ENCODE results near the gene TTC21A. TPM values are rescaled to one million over a fixed set of nuclear protein-coding genes. Genes with fewer than 3 reads are reported as not detected.

The TTC21A gene
- total RNA-seq, 1 experiment from 2014 or later: 7.7 TPM

DNA sequence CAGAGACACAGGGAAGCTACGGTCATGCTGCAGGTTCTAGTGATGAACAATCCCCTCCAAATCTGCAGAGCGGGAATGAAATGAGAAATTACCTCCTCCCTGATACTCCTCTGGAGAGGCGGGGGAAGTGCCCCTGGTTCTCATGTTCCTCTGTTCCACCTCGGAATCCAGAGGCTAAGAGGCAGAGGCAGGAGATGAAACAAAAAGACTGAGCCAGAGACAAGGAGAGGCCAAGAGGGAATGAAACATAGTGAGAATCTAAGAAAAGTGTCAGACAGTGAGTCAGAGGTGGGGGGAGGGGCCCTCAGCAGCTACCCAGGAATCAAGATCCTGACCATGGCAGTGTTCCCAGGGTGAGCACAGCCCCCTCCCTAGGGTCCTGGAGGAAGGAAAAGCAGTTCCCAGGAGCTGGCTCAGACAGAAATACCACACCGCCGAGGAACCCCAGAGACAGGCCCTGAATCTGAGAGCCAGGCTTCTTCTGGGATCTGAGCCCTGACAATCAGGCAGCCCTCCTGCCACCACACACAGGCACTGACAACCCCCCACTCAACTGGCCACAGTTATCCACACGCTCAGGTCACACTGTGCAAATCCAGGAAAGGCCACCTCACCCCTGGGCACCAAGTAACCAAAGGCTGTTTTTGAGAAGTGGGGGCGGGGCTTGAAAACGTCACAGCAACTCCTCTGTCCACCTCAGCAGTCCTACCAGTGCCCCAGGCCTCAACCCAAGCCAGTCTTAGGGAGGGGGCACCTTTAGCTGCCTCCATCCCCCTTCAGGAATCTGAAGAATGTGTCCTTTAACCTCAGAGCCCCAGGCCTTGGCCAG is 43.5 kb downstream of the TTC21A start:
- Histone ChIP-seq H3K4me1 (ENCODE audit: control insufficient read depth, insufficient read depth, low read length) (peaks cover 64% of the 10 kb centered on the region), H3K4me3 (ENCODE audit: low read depth in 2 of 2, low read length in 2 of 2) (peak overlapping the region; percentile 67 to 75), H3K9me3 (ENCODE audit: control insufficient read depth, insufficient read depth, low read depth, low read length) (no peaks in the 10 kb centered on the region), H3K27me3 (ENCODE audit: control insufficient read depth, insufficient read depth, low read length) (no peaks in the 10 kb centered on the region), H3K36me3 (ENCODE audit: control insufficient read depth, insufficient read depth, low read length) (no peaks in the 10 kb centered on the region), H3K27ac (ENCODE audit: low read length) (peak overlapping the region; percentile 49; the same call in 1 of the 2 replicates)
- CTCF ChIA-PET: no interaction called here
- no peak for DNase-seq (ENCODE audit: low read depth, low spot score)
- intact Hi-C loops (cut with micrococcal nuclease; ENCODE audit: unreplicated experiment) (no loop called here), in situ Hi-C loops (cut with HindIII; ENCODE audit: low pct_unique_long_range_greater_than_20kb, low sequenced_read_pairs) (no loop called here)
- 0 out of 2 replicates have a peak, but pooled peaks have one; percentile 2 for ATAC-seq
- POLR2A ChIA-PET: no interaction called here
- no TSS peak for BruUV-seq (replicated peaks)
- TF ChIP-seq SIN3A (IDR thresholded peaks at IDR 0.05; ENCODE audit: borderline replicate concordance, insufficient read depth, low read depth, low read length) (no peak), TCF7L2 (IDR thresholded peaks at IDR 0.05; ENCODE audit: low read depth, low read length) (no peak), POLR2AphosphoS5 (IDR thresholded peaks at IDR 0.05; ENCODE audit: low read depth, low read length) (no peak)
- TF ChIP-seq, protein P1, sequence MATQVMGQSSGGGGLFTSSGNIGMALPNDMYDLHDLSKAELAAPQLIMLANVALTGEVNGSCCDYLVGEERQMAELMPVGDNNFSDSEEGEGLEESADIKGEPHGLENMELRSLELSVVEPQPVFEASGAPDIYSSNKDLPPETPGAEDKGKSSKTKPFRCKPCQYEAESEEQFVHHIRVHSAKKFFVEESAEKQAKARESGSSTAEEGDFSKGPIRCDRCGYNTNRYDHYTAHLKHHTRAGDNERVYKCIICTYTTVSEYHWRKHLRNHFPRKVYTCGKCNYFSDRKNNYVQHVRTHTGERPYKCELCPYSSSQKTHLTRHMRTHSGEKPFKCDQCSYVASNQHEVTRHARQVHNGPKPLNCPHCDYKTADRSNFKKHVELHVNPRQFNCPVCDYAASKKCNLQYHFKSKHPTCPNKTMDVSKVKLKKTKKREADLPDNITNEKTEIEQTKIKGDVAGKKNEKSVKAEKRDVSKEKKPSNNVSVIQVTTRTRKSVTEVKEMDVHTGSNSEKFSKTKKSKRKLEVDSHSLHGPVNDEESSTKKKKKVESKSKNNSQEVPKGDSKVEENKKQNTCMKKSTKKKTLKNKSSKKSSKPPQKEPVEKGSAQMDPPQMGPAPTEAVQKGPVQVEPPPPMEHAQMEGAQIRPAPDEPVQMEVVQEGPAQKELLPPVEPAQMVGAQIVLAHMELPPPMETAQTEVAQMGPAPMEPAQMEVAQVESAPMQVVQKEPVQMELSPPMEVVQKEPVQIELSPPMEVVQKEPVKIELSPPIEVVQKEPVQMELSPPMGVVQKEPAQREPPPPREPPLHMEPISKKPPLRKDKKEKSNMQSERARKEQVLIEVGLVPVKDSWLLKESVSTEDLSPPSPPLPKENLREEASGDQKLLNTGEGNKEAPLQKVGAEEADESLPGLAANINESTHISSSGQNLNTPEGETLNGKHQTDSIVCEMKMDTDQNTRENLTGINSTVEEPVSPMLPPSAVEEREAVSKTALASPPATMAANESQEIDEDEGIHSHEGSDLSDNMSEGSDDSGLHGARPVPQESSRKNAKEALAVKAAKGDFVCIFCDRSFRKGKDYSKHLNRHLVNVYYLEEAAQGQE (IDR thresholded peaks at IDR 0.05; ENCODE audit: insufficient read depth in 1 of 2, low read depth in 2 of 2, low read length in 1 of 2): no peak
- TF ChIP-seq, protein P2, sequence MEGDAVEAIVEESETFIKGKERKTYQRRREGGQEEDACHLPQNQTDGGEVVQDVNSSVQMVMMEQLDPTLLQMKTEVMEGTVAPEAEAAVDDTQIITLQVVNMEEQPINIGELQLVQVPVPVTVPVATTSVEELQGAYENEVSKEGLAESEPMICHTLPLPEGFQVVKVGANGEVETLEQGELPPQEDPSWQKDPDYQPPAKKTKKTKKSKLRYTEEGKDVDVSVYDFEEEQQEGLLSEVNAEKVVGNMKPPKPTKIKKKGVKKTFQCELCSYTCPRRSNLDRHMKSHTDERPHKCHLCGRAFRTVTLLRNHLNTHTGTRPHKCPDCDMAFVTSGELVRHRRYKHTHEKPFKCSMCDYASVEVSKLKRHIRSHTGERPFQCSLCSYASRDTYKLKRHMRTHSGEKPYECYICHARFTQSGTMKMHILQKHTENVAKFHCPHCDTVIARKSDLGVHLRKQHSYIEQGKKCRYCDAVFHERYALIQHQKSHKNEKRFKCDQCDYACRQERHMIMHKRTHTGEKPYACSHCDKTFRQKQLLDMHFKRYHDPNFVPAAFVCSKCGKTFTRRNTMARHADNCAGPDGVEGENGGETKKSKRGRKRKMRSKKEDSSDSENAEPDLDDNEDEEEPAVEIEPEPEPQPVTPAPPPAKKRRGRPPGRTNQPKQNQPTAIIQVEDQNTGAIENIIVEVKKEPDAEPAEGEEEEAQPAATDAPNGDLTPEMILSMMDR (IDR thresholded peaks at IDR 0.05): no peak

DNA sequence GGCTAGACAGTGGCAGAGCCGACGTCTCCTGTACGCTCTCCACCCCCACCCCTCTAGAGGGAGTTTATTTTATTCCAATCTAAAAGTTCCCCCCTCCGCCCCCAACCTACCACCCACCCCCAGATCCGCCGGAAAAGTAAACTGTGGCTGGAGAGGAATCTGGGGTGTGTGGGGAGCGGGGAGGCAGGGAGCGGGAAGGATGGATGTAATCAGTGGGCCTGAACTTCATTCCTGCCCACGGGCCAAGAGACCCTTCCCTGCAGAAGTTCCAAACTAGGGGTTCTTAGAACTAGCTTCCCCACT is 46.4 kb downstream of the TTC21A start:
- ATAC-seq: no peak
- Histone ChIP-seq H3K4me1 (ENCODE audit: control insufficient read depth, insufficient read depth, low read length) (peaks cover 39% of the 10 kb centered on the region), H3K27ac (ENCODE audit: low read length) (peak overlapping the region; percentile 29; the same call in 1 of the 2 replicates), H3K27me3 (ENCODE audit: control insufficient read depth, insufficient read depth, low read length) (no peaks in the 10 kb centered on the region), H3K4me3 (ENCODE audit: low read depth in 2 of 2, low read length in 2 of 2) (peak overlapping the region; percentile 36 to 67), H3K9me3 (ENCODE audit: control insufficient read depth, insufficient read depth, low read depth, low read length) (no peaks in the 10 kb centered on the region), H3K36me3 (ENCODE audit: control insufficient read depth, insufficient read depth, low read length) (no peaks in the 10 kb centered on the region)
- intact Hi-C loops (cut with micrococcal nuclease; ENCODE audit: unreplicated experiment) (no loop called here), in situ Hi-C loops (cut with HindIII; ENCODE audit: low pct_unique_long_range_greater_than_20kb, low sequenced_read_pairs) (no loop called here)
- ChIA-PET CTCF (no interaction called here), POLR2A (no interaction called here)
- DNase-seq (ENCODE audit: low read depth, low spot score): no peak
- no TSS peak for BruUV-seq (replicated peaks)
- TF ChIP-seq, protein P1 (IDR thresholded peaks at IDR 0.05; ENCODE audit: insufficient read depth in 1 of 2, low read depth in 2 of 2, low read length in 1 of 2): no peak

Measured in Panc1 (cell line).